Activated T-cell treated with anti-CD3 and anti-CD28 coated beads for 24 hours (primary cell): ENCODE measurements around the gene RBM5.

Experiments used
- DNase-seq: peaks from one replicate; pipeline ENCODE4 v3.0.0-alpha.2; 2020; ENCODE audit warnings: low read depth

Gene RBM5

DNA sequence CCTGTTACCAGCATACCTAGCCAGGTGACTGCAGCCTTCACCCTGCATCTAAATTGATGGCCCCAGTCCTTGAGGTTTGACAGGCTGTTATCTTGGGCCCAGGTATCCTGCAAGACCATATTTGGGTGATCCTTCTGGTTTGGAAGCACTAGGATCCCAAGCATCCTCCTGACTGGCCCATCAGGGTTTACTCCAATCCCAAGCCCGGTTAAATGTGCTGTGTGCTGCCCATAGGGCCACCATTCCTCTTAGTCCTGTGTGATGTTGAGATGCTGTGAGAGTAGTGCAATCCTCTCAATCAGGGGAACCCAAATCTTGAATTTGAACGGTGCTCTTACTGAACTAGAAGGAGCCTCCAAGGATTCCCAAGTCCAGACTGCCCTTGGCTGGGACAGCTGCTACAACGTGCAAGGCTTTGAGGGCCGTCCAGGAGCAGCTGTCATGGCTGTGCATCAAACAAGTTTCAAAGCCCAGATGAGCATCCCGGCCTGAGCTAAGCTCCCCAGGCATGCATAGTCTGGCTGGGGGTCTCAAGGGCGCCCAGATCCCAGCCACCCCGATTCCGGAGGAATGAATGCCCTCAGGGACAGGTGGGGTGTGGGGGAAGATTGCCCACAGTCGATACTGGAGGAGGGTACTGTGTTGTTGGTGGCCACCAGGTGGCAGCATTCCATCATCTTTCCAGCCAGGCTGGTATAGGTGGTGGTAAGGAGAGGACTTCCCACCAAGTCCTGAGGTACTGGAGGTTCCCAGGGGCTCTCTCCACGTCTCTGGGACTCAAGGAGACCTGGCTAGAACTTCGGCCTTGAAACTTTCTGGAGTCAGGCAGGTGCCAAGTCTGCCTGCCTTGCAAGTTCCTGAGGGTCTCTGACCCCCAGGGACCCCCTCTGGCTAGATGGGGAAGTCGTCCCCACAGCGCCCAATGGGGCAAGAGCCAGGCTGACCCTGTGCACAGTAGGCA, 32.6 kb downstream of the RBM5 start:
- peak; percentile 54 for DNase-seq

DNA sequence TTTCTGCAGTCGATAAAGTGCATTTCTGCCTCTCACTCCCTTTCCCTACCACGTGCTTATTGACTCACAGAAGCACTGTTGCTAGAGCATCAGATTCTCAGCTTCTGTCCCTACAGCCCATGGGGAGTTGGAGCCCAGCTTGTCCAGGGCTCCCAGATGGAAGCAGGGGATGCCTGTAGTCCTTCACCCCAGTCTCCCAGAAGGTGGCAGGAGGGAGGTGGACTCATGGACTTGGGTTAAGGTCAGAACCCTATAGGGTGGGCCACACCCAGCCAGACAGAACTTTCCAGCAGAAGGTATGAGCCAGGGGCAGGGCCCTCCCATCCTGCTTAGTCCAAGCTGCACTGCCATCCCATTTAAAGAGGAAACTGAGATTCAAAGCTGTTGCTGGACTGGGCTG, 33.4 kb downstream of the RBM5 start:
- no peak for DNase-seq

DNA sequence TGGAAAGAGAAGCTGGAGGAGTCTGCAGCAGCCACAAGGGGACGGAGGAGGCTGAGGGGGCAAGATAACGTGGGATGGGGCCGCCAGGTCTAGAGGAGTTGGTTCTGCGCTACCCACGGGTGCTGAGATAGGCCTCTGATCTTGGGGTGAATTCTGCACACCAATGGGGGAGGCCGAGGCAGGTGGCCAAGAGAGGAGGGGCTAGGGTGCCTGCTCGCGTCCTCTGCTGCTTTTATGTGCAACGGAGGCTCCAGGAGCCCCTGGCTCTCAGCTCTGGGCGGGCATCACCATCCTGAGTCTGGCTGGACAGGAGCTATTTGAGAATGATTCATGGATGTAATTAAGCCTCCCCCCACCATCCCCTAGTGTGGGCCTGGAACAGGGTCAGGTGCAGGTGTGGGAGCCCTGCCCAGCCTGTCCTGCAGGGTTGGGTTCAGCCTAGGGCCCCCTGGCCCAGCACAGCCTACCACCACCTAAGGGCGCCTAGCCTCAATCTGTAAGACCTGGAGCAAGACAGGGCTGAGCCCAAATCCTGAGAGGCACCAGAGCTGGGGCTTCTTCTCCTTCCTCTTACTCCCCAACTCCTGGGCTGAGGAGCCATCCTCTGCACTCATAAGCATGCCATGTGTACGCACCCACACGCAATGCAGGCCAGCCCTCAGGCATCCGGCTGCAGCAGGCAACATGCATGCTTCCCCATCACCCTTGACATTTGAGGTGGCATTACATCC, 34.1 kb downstream of the RBM5 start:
- DNase-seq: no peak

DNA sequence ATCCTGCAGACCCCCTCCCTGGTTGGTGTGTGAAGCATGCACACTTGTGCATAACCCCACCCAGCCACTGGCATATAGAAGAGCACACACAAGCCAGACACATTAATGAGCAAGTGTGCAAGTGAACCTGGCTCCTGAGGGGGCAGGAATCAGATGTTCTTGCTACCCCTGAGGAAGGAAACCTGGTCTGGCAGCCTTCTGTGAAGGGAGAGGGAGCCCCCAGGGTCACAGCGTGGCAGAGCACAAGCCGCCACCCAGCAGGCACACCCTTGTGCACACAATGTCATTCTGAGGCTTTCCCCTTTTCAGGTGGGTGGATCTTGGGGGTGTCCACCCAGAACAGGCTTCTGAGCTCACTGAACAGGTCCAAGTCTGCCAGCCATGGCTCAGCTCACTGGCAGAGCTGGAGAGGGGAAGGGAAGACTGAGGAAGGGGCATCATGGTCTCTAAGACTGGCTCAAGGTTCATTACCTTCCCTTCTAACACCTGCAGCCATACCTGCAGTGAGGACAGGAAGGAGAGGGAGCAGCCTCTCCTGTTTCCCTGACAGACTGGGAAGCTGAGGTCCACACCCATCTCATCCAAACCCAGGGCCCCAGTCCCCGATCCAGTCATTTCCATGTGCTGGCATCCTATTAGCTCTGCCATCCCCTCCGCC, 34.8 kb downstream of the RBM5 start:
- no peak for DNase-seq

DNA sequence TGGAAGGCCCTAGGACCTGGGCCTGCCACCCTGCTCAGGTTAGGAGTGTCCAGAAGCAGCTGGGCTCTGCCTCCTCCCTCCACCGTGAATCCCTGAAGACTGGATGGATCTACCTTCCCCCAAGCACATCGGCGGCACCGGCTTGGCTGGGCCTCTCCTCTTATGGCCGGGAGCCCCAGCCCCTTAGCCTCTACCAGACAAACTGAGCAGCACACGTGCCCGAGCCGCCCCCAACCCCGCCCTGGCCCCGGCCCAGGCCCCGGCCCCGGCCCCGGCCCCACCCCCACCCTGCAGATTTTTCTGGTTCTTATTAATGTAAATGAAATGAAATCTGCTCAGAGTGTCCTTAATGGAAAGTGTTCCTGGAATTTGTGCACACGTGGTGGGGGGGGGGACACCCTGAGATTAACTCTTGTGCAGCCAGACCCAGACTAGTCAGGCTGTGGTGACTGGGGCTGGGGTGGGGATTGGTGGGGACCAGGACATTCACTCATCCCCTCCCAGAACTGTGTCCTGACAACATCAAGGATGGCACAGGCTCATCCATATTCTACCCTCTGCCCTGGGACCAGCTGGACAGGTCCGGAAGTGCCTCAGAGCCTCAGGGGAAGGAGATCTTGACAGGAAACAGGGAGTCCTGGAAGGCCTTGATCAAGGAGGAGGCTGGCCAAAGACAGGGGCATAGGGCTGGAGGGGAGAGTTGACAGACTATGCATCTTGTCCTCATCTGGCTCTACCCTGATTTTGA, 35.5 kb downstream of the RBM5 start:
- no peak for DNase-seq

DNA sequence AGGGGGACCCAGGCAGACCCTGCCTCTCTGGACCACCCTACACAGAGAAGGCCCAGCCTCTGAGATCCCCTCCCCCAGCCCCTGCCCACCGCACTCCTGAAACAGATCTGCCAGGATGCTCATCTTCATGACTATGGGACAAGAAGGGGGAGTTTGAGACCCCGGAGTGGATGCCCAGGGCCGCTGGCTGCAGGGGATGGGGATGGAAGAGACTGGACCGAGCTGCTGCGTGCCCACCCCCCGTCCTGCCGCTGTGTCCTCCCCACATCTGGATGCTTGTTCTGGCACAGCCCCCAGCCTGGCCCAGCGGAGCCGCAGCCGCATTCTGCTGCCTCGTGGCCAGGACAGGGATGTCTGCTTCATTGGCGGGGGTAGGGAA, 36.1 kb downstream of the RBM5 start:
- DNase-seq: no peak

DNA sequence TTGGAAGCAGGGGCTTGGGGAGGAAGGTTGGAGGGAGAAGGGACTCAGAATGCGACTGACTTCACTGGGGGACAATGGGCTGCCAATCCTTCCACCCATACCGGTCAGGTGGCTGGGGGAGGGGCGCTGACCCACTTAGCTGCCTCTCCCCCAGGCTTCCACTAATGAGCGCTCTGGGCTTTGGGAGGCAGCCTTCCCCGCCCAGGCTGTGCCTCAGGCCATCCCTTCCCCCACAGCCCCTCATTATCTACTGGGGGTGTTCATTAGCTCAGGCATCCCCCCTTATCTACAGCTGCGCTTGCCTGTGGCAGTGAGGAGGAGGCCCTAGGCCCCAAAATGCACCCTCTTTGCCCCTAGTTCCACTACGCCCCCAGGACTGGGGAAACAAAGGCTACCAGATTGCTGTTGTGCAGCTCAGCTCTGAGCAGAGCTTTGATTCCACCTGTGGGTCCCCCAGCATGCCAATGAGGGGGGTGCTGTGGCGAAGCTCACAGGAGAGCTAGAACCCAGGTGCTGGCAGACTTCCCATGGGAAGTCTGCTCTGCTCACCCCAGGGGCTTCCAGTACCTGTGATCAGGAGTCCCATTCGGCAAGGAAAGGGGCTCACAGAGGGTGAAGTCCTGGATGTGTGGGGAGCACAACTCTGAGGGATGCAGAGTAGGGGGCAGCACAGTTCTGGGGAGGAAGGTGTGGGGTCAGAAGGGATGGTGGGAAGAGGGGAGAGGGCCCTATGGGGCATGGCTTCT, 37.0 kb downstream of the RBM5 start:
- no peak for DNase-seq

DNA sequence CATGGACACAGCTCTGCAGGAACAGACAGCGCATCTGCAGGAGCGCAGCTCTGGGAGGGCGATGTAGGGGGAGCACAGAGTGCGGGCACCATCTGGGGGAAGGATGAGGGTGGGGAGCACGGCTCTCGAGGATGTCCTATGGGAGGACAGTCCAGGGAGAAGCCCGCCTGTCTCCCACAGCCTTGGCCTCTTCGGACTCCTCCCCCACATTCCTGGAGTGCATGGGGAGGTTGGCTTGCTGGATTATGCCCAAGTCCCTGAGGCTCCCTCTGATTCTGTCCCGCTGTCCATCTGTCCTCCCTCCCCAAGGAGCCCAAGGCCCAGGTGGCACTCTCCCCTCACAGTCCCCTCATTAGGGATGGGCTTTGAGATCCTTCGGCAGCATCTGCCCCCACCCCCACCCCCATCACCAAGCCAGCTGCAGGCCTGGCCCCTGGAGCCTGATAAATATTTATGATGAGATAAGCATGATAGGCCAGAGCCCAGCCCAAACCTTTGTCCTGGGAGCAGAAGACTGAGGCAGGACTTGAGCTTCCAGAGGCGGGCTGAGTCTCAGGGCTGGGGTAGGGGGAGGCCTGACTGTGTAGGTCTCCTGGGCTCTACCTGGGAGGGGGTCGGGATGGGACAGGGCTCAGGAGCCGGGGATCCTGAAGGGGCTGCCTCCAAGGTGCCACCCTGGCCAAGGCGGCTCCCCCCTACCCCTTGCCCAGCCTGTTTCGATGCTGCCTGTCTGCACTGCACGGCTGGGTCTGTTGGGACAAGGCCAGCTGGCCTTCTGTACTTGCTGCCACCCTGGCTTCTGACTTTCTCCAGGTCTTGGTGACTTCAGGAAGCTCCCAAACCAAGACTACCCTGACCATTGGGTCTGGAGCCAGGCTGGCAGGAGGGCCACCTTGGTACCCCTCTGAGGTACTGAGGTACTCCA, 37.8 kb downstream of the RBM5 start:
- no peak for DNase-seq

DNA sequence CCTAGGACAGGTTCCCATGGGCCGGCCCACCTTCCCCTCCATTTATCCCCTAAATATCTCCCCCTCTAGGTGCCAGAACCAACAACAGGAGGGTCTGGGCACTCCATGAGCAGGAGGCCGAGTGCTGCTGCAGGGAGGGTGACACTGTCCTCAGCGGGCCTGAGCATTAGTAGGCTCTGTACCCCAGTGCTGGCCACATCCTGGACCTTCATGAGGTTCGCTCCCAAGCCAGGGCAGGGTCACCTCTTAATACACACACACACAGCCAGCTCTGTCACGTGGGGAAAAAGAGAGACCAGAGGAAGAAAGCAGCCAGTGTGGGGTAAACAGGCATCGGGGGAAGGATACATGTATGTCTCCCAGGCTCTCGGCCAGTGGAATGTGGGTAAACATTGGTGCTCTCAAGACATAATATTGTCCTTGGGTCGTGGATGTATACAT, 38.6 kb downstream of the RBM5 start:
- no peak for DNase-seq

DNA sequence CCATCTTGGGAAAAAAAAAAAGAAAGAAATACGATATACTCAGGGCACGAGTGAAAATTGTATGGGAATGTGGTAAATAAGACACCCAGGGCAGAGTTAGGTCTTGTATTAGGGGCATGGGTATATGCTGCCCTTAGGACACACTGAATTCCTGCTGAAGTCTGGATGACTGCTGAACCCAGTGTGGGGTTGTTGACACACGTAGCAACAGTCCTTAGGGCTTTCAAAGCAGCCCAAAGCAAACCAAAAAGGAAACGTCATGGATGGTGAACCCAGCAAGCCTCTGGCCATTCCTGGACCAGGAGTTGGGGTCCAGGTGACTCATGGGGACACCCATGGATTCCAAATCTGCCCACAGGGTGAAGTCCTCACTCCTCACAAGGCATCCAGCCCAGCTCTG, 39.3 kb downstream of the RBM5 start:
- no peak for DNase-seq

DNA sequence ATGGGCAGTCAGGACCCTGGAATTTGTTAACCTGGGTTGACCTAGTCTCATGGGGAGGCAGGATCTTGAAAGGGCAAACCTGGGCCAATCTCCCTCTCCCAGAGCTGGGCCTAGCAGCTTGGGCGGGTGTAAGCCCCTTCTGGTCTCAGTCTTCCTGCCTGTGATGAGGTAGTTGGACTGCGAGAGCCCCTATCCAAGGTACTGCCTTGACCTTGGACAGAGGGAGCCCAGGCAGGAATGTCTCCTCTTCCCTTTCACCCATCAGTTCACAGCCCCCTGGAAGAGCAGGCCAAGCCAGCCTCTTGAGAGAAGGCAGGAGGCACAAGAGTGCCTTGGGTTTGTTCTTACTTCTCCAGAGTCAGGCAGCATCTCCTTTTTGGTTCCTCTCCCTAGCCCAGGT, 41.7 kb downstream of the RBM5 start:
- DNase-seq: no peak

DNA sequence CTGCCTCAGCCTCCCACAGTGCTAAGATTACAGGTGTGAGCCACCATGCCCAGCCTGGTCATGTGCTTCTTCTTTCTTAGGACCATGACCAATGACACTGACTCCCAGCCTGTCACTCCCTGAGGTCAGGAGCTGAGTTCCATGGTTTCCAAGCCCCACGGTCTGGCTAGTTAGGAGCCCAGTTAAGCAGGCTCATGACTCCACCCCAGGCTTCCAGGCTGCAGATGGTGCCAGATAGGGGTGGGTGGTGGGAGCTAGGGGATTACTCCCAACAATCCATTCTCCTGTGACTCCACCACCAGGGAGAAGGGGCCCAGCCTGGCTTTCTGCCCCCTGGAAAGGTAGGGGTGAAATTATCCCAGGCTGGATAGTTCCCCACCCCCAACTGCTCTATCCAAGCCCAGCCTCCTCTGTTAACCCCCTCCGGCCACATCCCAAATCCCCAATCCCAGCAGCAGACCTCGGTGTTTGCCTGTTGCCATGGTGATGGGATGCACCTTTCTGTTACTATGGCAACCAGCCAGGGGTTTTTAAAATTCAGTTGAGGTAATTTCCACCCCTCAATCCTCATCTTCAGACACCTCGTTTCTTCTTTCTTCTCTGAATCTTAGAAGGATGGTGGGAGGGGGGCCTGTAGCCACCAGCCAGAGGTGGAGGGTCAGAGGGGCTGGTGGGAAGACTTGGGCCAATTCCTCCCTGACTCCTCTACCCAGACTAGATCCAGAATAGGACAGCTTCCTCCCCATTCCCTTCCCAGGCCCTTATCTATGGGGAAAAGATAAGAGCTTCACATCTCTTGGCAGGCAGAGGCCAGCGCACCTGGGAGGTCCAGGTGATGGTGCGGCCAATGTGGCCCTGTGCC, 43.9 kb downstream of the RBM5 start:
- DNase-seq: no peak

DNA sequence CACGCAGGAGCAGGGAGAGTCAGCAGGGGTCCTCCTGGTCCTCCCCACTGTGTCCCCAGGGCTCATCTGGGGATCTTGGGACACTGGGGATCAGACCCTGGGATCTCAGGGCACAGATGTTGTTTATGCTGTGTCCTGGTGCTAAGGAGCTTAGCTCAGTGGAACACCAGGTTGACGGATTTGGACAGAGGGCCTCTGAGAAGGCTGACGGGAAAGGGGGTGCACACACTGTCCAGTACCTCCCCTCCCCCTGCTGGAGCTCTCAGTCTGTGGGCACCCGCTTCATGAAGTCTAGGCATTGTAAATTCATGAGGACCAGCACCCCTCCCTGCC, 44.5 kb downstream of the RBM5 start:
- no peak for DNase-seq

DNA sequence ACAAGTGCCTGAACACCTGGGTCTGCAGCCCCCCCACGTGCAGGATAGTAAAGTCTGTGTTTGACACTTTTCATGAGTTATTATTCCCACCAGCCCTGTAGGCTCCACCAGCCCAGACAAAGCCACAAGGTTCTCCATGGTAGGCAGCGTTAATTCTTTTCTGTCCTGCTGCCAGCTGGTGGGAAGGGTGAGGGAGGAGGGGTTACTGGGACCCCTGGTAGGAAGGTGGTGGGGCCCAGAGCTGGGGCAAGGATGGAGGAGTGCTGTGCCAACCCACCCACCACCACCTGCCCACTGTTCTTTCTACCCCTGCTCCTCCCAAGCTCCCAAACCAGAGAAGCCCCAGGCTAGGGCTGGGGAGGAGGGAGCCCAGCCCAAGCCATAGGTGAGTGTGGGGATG, 45.6 kb downstream of the RBM5 start:
- DNase-seq: no peak

DNA sequence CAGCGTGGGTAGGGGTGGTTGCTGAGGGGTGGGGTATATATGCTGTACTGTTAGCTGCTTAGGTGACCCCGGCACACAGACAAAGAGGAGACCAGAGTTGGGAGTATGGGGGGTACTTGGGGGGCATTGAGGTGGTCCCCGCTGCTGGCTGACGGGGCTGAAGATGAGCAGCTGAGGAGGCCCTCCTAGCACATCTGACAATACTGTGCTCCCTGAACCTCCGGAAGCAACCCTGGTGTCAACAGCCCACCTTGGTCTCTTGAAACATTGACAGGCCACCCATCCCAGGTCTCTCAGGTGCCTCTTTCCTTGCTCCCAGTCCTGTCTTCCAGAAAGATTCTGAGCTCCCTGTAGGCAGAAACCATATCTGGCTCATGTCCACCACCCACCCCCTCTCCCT, 47.2 kb downstream of the RBM5 start:
- no peak for DNase-seq

DNA sequence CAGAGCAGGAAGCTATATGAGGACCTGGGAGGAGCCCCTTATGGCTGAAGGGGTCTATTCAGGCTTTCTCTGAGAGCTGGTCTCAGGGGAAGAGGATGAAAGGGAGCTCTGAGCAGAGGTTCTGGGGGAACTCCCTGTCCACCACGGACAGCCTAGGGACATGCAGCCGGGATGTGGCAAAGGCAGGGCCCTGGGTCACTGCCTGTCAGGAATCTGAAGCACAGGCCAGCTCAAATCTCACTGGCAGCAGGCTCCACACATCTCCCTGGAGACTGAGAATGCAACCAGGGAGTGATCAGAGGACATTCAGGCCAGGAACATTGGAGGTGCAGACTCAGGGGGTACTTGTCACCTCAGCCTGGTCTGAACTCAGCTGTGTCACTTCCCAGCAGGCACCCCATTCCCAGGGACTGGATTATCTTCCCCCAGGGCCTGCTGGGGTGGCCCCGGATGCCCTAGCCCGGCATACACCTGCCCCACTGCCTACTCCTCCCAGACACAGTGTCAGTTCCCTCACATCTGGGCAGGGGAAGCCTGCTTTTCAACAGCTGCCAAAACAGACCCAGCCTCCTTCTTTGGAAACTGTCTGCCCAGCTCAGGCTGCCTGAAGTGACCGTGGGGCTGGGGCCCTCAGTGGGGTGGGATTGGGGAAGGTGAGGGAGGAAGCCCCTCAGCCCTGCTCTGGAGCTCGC, 48.1 kb downstream of the RBM5 start:
- no peak for DNase-seq

DNA sequence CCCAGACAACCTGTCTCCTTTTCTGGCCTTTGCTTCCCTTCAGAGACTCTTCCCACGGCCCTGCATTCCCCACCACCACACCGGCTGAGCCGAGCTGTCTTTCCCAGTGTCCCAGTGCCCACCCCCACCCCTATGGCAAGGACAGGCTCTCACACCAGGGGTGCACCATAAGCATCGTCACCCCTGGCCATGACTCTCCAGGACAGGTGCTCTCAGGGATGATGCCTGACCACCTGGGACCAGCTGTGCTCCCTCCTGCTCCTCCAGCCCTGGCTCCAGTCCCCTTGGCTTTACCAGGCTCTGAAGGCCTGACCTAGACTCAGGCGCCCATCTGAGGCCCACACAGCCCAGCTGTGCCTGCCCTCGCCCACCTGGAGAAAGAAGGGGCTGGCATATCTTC, 48.8 kb downstream of the RBM5 start:
- DNase-seq: no peak

DNA sequence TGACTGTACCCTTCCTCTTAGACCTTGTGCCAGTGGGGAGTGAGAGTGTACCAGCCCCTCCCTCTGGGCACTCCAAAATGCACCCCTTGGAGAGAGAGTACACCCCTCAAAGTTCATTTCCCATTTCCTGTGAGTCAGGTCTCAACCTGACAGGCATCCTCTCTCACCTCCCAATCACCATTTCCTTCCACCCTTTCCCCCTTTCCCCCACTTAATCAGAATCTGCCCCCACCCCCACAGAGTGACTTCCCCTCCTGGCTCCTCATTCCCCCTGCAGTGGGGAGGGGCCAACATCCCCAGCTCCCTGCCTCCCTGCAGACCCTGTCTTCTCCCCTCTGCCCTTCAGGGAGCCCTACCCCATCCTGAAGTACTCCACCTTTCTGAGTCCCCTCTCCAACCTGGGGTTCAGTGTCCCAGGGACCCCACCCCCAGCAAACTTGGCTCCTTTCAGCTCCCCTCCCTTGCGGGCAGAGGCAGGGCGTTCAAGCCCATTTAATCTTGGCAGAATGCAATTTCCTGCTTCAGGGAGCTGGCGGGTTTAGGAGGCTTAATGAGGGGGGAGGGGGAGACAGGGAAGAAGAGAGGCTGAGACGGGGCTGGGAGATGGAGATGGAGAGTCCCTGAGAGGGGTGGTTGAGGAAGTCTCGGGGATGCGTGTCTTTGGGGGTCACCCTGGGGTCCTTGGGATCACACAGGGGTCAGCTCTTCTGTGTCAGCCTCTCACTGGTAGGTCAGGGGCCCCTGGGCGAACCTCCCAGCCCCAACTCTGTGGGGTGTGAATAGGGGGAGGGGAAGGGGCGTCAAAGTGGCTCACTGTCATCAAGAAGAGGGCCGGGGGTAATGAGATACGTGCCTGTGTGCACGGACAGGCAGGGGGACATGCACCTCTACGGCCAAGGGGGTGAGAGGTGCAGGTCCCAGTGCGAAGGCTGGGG, 49.8 kb downstream of the RBM5 start:
- DNase-seq: no peak
